Panc1 (cell line): ENCODE data around the gene CANT1.

ENCODE experiments used
- CTCF ChIP-seq: fragments of 450-650 bp; IDR thresholded peaks from 2 replicates; pipeline ENCODE4 v1.5.1; 2017; ENCODE audit warnings: mild to moderate bottlenecking
- POLR2AphosphoS5 ChIP-seq: IDR thresholded peaks from 2 replicates; pipeline ENCODE4 v1.6.1; 2012; ENCODE audit warnings: mild to moderate bottlenecking, low read depth, low read length, moderate library complexity

GRCh38 chr17:78981010-78981888 lies 28.3 kb downstream of the CANT1 start:
- no peak for TF ChIP-seq CTCF
- TF ChIP-seq POLR2AphosphoS5: no peak
